ENCODE data around the gene OXCT1. TPM values are rescaled to one million over a fixed set of nuclear protein-coding genes. Genes with fewer than 3 reads are reported as not detected.

Gene OXCT1
- total and polyA plus RNA-seq, 2 of the 8 experiments (the other 6 are each of a cell fraction or from before 2014, with no cell fraction given) = 10.1 to 28.2 TPM

DNA sequence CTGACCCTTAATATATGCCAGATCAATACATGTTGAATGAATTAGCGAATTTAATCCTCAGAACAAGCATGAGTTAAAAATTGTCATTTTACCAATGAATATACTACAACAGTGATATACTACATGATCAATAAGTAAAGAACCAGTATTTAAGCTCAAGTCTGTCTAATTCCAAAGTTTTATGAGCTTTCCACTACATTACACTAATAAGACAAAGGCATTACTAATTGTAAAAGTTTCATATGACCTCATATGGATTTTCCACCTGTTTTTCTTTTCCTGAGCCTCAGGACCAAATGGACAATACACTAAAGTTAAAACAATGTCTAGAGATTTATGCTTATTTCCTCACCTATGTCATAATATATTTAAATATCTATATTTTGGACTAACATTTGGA, 80.8 kb downstream of the OXCT1 start:
- Histone ChIP-seq H3K27me3 (replicated peaks in 1 of 4; ENCODE audit: control insufficient read depth in 3 of 4, extremely low read depth in 1 of 4, insufficient read depth in 3 of 4, low read length in 3 of 4) (no peaks in the 10 kb centered on the region), H3K4ac (replicated peaks; ENCODE audit: insufficient read length, low read depth, low read length) (no peak overlapping the region), H2AK5ac (ENCODE audit: low read depth, low read length) (no peak overlapping the region), H4K5ac (ENCODE audit: insufficient read length, low read depth, low read length) (no peak overlapping the region), H2AFZ (ENCODE audit: low read length) (no peak overlapping the region), H2BK15ac (ENCODE audit: low read length) (no peak overlapping the region), H3K4me1 (replicated peaks in 1 of 4; ENCODE audit: control insufficient read depth in 3 of 4, insufficient read depth in 4 of 4, low read length in 3 of 4) (no peaks in the 10 kb centered on the region), H4K91ac (replicated peaks; ENCODE audit: insufficient read length, low read length) (no peak overlapping the region), H3K79me2 (ENCODE audit: control insufficient read depth in 1 of 2, insufficient read depth in 2 of 2, low read length in 2 of 2) (no peaks in the 10 kb centered on the region), H4K8ac (ENCODE audit: extremely low read depth, insufficient read depth, low read length) (no peak overlapping the region), H2BK20ac (ENCODE audit: low read length) (no peak overlapping the region), H3K18ac (ENCODE audit: extremely low read depth, low read length) (no peak overlapping the region), H2BK5ac (ENCODE audit: low read depth, low read length) (no peak overlapping the region), H2BK120ac (replicated peaks; ENCODE audit: low read depth, low read length) (no peak overlapping the region), H3K9ac (replicated peaks in 1 of 4; ENCODE audit: extremely low read depth in 1 of 4, low read depth in 3 of 4, low read length in 3 of 4) (no peak overlapping the region), H4K20me1 (replicated peaks in 1 of 2; ENCODE audit: control insufficient read depth in 1 of 2, insufficient read depth in 2 of 2, low read length in 2 of 2) (no peaks in the 10 kb centered on the region), H3K27ac (ENCODE audit: low read depth, low read length) (no peak overlapping the region), H3K4me2 (ENCODE audit: insufficient read depth in 1 of 2, low read depth in 2 of 2, low read length in 2 of 2) (no peak overlapping the region), H2BK12ac (ENCODE audit: low read depth, low read length) (no peak overlapping the region), H3K23me2 (ENCODE audit: low read depth, low read length) (no peaks in the 10 kb centered on the region), H3K79me1 (ENCODE audit: low read depth, low read length) (no peaks in the 10 kb centered on the region), H3K4me3 (ENCODE audit: extremely low read depth in 1 of 4, insufficient read depth in 2 of 4, low read depth in 3 of 4, low read length in 4 of 4) (no peak overlapping the region), H3K9me3 (ENCODE audit: insufficient read depth in 2 of 2, low read depth in 1 of 2, low read length in 1 of 2) (no peaks in the 10 kb centered on the region), H3K56ac (replicated peaks; ENCODE audit: insufficient read length, low read depth, low read length) (no peak overlapping the region), H3K23ac (ENCODE audit: insufficient read length) (no peak overlapping the region), H3K36me3 (ENCODE audit: control insufficient read depth in 2 of 4, insufficient read depth in 4 of 4, low read length in 3 of 4) (no peaks in the 10 kb centered on the region; a peak in 1 of 8 replicates), H3K14ac (ENCODE audit: insufficient read length) (no peak overlapping the region)
- ChIA-PET POLR2A (ENCODE audit: partially characterized antibody) (no interaction called here), CTCF (ENCODE audit: partially characterized antibody) (interaction anchor here (1.0 kb wide), 1 partner anchor 14 kb away, joined by 4 read pairs; no protein-coding TSS in a partner anchor)
- TF ChIP-seq BACH1 (IDR thresholded peaks at IDR 0.05; ENCODE audit: low read length) (no peak), RNF2 (IDR thresholded peaks at IDR 0.05; ENCODE audit: borderline replicate concordance, low read depth, low read length, missing control alignments, poor library complexity, severe bottlenecking) (no peak), JUN (IDR thresholded peaks at IDR 0.05; ENCODE audit: low read depth, low read length) (no peak), HDAC2 (IDR thresholded peaks at IDR 0.05; ENCODE audit: borderline replicate concordance in 1 of 2, low read depth in 2 of 2, low read length in 2 of 2) (no peak), KDM1A (IDR thresholded peaks at IDR 0.05; ENCODE audit: borderline replicate concordance, low read length) (no peak), CBX5 (IDR thresholded peaks at IDR 0.05; ENCODE audit: low read depth, low read length) (no peak), TBP (IDR thresholded peaks at IDR 0.05; ENCODE audit: low read depth, low read length) (no peak), USF2 (IDR thresholded peaks at IDR 0.05; ENCODE audit: low read length) (no peak)
- DNase-seq (ENCODE audit: low read depth in 1 of 2, low spot score in 2 of 2) = no peak
- 85% methylated on average over 1 of the region's 1 CpG; no CpG with 5 or more reads in 1 of the 2 experiments for WGBS, 2 experiments (ENCODE audit: extremely low coverage in 1 of 2, insufficient coverage in 1 of 2, insufficient read length in 1 of 2, insufficient replicate concordance in 2 of 2, low coverage in 1 of 2, low lambda C conversion rate in 2 of 2, missing lambda C conversion rate in 1 of 2)
- FAIRE-seq = no peak

Measured in H1 (cell line).